ENCODE measurements around the gene SLC35G2.

SLC35G2 gene

GRCh38 chr3:136819731-136820679 is 1.1 kb downstream of the SLC35G2 start:
- DNase-seq (ENCODE audit: extremely low read depth, low read depth) = no peak
- H3K4me3 ChIP-seq (replicated peaks; ENCODE audit: low read depth, low read length) = peak overlapping the region; percentile 79
- TF ChIP-seq, protein P1, sequence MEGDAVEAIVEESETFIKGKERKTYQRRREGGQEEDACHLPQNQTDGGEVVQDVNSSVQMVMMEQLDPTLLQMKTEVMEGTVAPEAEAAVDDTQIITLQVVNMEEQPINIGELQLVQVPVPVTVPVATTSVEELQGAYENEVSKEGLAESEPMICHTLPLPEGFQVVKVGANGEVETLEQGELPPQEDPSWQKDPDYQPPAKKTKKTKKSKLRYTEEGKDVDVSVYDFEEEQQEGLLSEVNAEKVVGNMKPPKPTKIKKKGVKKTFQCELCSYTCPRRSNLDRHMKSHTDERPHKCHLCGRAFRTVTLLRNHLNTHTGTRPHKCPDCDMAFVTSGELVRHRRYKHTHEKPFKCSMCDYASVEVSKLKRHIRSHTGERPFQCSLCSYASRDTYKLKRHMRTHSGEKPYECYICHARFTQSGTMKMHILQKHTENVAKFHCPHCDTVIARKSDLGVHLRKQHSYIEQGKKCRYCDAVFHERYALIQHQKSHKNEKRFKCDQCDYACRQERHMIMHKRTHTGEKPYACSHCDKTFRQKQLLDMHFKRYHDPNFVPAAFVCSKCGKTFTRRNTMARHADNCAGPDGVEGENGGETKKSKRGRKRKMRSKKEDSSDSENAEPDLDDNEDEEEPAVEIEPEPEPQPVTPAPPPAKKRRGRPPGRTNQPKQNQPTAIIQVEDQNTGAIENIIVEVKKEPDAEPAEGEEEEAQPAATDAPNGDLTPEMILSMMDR (IDR thresholded peaks at IDR 0.05; ENCODE audit: low read depth, low read length, missing control alignments) = no peak

- TF ChIP-seq, protein P1 (IDR thresholded peaks at IDR 0.05; ENCODE audit: low read depth, low read length, missing control alignments) = no peak
- DNase-seq (ENCODE audit: extremely low read depth, low read depth) = no peak
- no peak overlapping the region for H3K4me3 ChIP-seq (replicated peaks; ENCODE audit: low read depth, low read length)
Observed at GRCh38 chr3:136831461-136831860, 12.5 kb downstream of the SLC35G2 start.

- TF ChIP-seq, protein P1 (IDR thresholded peaks at IDR 0.05; ENCODE audit: low read depth, low read length, missing control alignments) = no peak
- H3K4me3 ChIP-seq (replicated peaks; ENCODE audit: low read depth, low read length) = no peak overlapping the region
- no peak for DNase-seq (ENCODE audit: extremely low read depth, low read depth)
Observed at GRCh38 chr3:136835089-136835812, 16.3 kb downstream of the SLC35G2 start.

DNA sequence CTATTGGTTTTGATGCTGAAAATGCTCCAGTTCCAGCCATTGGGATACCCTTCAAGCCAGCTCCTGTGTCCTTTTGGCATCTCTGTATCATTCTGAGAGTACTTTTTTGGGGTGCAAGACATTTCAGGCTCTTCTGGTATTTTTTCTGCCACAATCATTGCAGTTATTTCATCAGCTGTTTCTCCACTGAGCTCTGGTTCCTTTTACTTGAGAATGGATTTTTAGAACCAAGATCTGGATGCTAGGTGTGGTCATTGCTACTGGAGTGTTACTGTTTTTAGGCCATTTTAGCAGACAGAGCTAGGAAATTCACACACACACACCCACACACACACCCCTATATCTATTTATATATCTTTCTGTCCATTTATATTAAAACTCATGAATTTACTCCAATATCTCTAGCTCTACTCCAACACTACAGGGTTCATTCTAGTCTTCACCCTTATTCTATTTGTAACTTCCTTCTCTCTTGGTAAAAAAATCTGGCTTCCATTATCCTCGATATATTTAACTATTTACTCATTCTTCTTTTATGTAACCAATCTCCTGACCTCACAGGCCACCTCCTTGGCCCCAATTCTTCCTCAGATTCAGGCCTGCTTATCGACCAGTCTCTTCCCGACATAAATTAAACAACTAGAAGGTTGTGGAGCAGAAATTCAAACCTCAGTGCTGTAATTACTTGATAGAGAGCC is 17.0 kb downstream of the SLC35G2 start:
- TF ChIP-seq, protein P1 (IDR thresholded peaks at IDR 0.05; ENCODE audit: low read depth, low read length, missing control alignments) = no peak
- H3K4me3 ChIP-seq (replicated peaks; ENCODE audit: low read depth, low read length) = no peak overlapping the region
- no peak for DNase-seq (ENCODE audit: extremely low read depth, low read depth)

DNA sequence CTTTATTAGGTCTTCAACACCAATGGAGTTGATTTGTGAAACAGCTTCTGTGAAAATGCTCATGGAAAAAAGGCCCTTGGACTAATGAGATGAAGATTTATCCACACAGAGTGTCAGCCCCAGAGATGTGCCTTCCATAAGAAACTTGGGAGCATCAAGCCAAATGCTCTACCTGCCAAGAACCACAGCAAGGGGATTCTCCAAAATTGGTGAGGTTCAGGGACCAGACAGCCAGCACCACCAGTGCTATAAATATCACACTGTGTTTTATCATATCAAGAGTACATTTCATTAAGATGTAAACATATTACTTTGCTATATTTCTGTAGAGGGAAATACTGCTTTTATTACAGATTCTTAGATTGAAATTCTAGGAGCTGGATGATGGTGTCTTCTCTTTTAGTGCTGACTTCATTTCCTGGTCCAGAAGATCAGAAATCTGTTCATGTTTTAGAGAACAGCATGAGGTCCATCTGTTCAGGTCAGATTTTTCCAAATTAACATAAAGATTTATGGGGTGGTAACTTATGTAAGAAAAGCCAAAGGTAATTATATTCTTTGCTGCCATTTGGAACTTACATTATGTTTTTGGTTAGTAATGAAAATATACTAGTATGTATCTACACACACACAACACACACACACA is 17.7 kb downstream of the SLC35G2 start:
- no peak overlapping the region for H3K4me3 ChIP-seq (replicated peaks; ENCODE audit: low read depth, low read length)
- DNase-seq (ENCODE audit: extremely low read depth, low read depth) = no peak
- TF ChIP-seq, protein P1 (IDR thresholded peaks at IDR 0.05; ENCODE audit: low read depth, low read length, missing control alignments) = no peak
